ENCODE data around the gene NT5DC1. TPM values are rescaled to one million over a fixed set of nuclear protein-coding genes. Genes with fewer than 3 reads are reported as not detected.

Gene NT5DC1
- total and polyA plus RNA-seq, 2 experiments from 2014 or later: 27.0 to 29.8 TPM

GRCh38 chr6:116192786-116193185 lies 92.1 kb downstream of the NT5DC1 start:
- Histone ChIP-seq H4K20me1 (replicated peaks; ENCODE audit: insufficient read depth) (no peaks in the 10 kb centered on the region), H3K4me2 (no peak overlapping the region), H3K4me1 (ENCODE audit: insufficient read depth) (no peaks in the 10 kb centered on the region), H3K79me2 (replicated peaks; ENCODE audit: insufficient read depth) (no peaks in the 10 kb centered on the region), H3K9me2 (ENCODE audit: insufficient read depth) (no peaks in the 10 kb centered on the region), H3K27ac (ENCODE audit: low read depth) (no peak overlapping the region), H3K27me3 (ENCODE audit: insufficient read depth) (no peaks in the 10 kb centered on the region), H2AFZ (no peak overlapping the region), H3K36me3 (ENCODE audit: insufficient read depth) (no peaks in the 10 kb centered on the region), H3K4me3 (no peak overlapping the region), H3F3A (replicated peaks; ENCODE audit: low read depth) (no peaks in the 10 kb centered on the region)
- H3K27me3 Mint-ChIP-seq (ENCODE audit: insufficient read depth, low read depth, poor library complexity): no peaks in the 10 kb centered on the region
- ATAC-seq: no peak
- no peak for TF ChIP-seq JUNB (IDR thresholded peaks at IDR 0.05; ENCODE audit: unreplicated experiment)
- no peak for TF ChIP-seq EZH2 (IDR thresholded peaks at IDR 0.05; ENCODE audit: low read depth, unreplicated experiment)
- TF ChIP-seq EZH2phosphoT487 (IDR thresholded peaks at IDR 0.05; ENCODE audit: unreplicated experiment): no peak
- no peak for TF ChIP-seq POLR2AphosphoS5 (IDR thresholded peaks at IDR 0.05; ENCODE audit: low read depth)
- TF ChIP-seq NANOG (IDR thresholded peaks at IDR 0.05; ENCODE audit: borderline replicate concordance): no peak
- TF ChIP-seq ZNF114 (CRISPR knock-in tag; IDR thresholded peaks at IDR 0.05): no peak
- no peak for TF ChIP-seq ZNF462 (CRISPR knock-in tag; IDR thresholded peaks at IDR 0.05)
- TF ChIP-seq ZNF331 (CRISPR knock-in tag; IDR thresholded peaks at IDR 0.05; ENCODE audit: low read depth): no peak
- no peak for TF ChIP-seq ETS1 (IDR thresholded peaks at IDR 0.05)
- H3K9me3 Mint-ChIP-seq: no peaks in the 10 kb centered on the region
- DNase-seq (ENCODE audit: low spot score): no peak
- no peak overlapping the region for H3K4me3 Mint-ChIP-seq
- H3K36me3 Mint-ChIP-seq (ENCODE audit: low read depth): no peaks in the 10 kb centered on the region
- no peak overlapping the region for H3K27ac Mint-ChIP-seq
- no peaks in the 10 kb centered on the region for H3K4me1 Mint-ChIP-seq

All from GM23338 (cell line).